Activated CD4-positive, alpha-beta T cell treated with anti-CD3 and anti-CD28 coated beads, Interleukin-2, amount 50 U/mL, for 48 hours (primary cell): ENCODE results near the gene FLNB.
A peak's percentile ranks its signal among the peaks of the same experiment; 100 is the strongest.

Experiments
- DNase-seq, 2 experiments: peaks; one replicate each; pipeline ENCODE4 v3.0.0-alpha.2; 2020

FLNB gene

GRCh38 chr3:58216496-58217195 is 208.4 kb downstream of the FLNB start:
- no peak for DNase-seq

GRCh38 chr3:58217209-58217811 is 209.1 kb downstream of the FLNB start:
- DNase-seq, result peak; percentile 60 to 65

- DNase-seq, result no peak
Observed at GRCh38 chr3:58218904-58219303, 210.7 kb downstream of the FLNB start.
